Neural progenitor cell (in vitro differentiated cells): Measurements from ENCODE around the gene CELA3B. TPM values are rescaled to one million over a fixed set of nuclear protein-coding genes. Genes with fewer than 3 reads are reported as not detected.

Experiments
- DNase-seq: peaks from one replicate; pipeline ENCODE4 v3.0.0-alpha.2; 2016; ENCODE audit warnings: low spot score
- H2AFZ ChIP-seq: fragments of 200-600 bp; sonication (generic); replicated peaks from 2 replicates; pipeline ENCODE4 v1.6.1; 2016; ENCODE audit warnings: antibody characterized with exemption
- H3F3A ChIP-seq: fragments of 200-600 bp; sonication (generic); 2 replicates; pipeline ENCODE4 v1.6.1; 2016; ENCODE audit warnings: antibody characterized with exemption, low read depth
- H3K27ac ChIP-seq: fragments of 200-600 bp; sonication (generic); 2 replicates; pipeline ENCODE4 v1.5.1; 2016; ENCODE audit warnings: mild to moderate bottlenecking
- H3K27me3 ChIP-seq: fragments of 200-600 bp; sonication (generic); 2 replicates; pipeline ENCODE4 v1.6.1; 2016; ENCODE audit warnings: mild to moderate bottlenecking, moderate library complexity
- H3K36me3 ChIP-seq: fragments of 200-600 bp; sonication (generic); 2 replicates; pipeline ENCODE4 v1.5.1; 2016
- H3K4me1 ChIP-seq: fragments of 200-600 bp; sonication (generic); 2 replicates; pipeline ENCODE4 v1.6.1; 2016; ENCODE audit warnings: mixed run types
- H3K4me2 ChIP-seq: fragments of 200-600 bp; sonication (generic); 2 replicates; pipeline ENCODE4 v1.6.1; 2016
- H3K4me3 ChIP-seq: fragments of 200-600 bp; sonication (generic); 2 replicates; pipeline ENCODE4 v1.5.1; 2016
- H3K79me2 ChIP-seq: fragments of 200-600 bp; sonication (generic); 2 replicates; pipeline ENCODE4 v1.6.1; 2016; ENCODE audit warnings: low read depth
- H3K9ac ChIP-seq: fragments of 200-600 bp; sonication (generic); 2 replicates; pipeline ENCODE4 v1.6.1; 2016
- H3K9me3 ChIP-seq: fragments of 200-600 bp; sonication (generic); 2 replicates; pipeline ENCODE4 v1.5.1; 2016; ENCODE audit warnings: low read depth
- H4K20me1 ChIP-seq: fragments of 200-600 bp; sonication (generic); 2 replicates; pipeline ENCODE4 v1.6.1; 2016; ENCODE audit warnings: low read depth
- H3K27ac Mint-ChIP-seq: 3 replicates; pipeline ENCODE4 v1.8.0; 2021; ENCODE audit warnings: mixed read lengths
- H3K27me3 Mint-ChIP-seq: 2 replicates; pipeline ENCODE4 v1.8.0; 2022; ENCODE audit warnings: low read depth, mild to moderate bottlenecking, inconsistent platforms, moderate library complexity, mixed read lengths; ENCODE audit not compliant: insufficient read depth
- H3K36me3 Mint-ChIP-seq: 3 replicates; pipeline ENCODE4 v1.8.0; 2021; ENCODE audit warnings: mixed read lengths
- H3K4me1 Mint-ChIP-seq: 3 replicates; pipeline ENCODE4 v1.8.0; 2021; ENCODE audit warnings: mixed read lengths
- H3K4me3 Mint-ChIP-seq: 3 replicates; pipeline ENCODE4 v1.8.0; 2021; ENCODE audit warnings: mild to moderate bottlenecking, moderate library complexity, mixed read lengths
- H3K9me3 Mint-ChIP-seq: 3 replicates; pipeline ENCODE4 v1.8.0; 2020; ENCODE audit warnings: mixed read lengths
- CTCF ChIP-seq: fragments of 200-600 bp; sonication (generic); IDR thresholded peaks from 2 replicates; pipeline ENCODE4 v1.5.1; 2017; ENCODE audit warnings: antibody characterized with exemption, mild to moderate bottlenecking
- EZH2 ChIP-seq: fragments of 200-600 bp; sonication (generic); IDR thresholded peaks from 2 replicates; pipeline ENCODE4 v1.6.1; 2017; ENCODE audit warnings: antibody characterized with exemption, mild to moderate bottlenecking, moderate library complexity
- EZH2phosphoT487 ChIP-seq: fragments of 200-600 bp; sonication (generic); IDR thresholded peaks from 2 replicates; pipeline ENCODE4 v1.6.1; 2017; ENCODE audit warnings: antibody characterized with exemption
- total RNA-seq: library from RNA; depleted of rRNA; stranded (reverse); fragments of >200 nt; gene quantifications from 2 replicates; pipeline ENCODE4 v1.2.3, GENCODE V29; 2015; ENCODE audit warnings: low replicate concordance

Gene CELA3B
- total RNA-seq, 1 donor from 2014 or later: not detected

- no peak overlapping the region for H3K27ac ChIP-seq
- H3K27me3 ChIP-seq: no peaks in the 10 kb centered on the region
- H3K4me3 ChIP-seq: no peak overlapping the region
- H2AFZ ChIP-seq: no peak overlapping the region
- no peak overlapping the region for H3K4me2 ChIP-seq
- no peak for DNase-seq
- Mint-ChIP-seq H3K4me1 (peaks cover 70% of the 10 kb centered on the region), H3K27me3 (peaks cover 3% of the 10 kb centered on the region), H3K27ac (peak overlapping the region; percentile 96), H3K9me3 (no peaks in the 10 kb centered on the region), H3K36me3 (no peaks in the 10 kb centered on the region), H3K4me3 (peak overlapping the region; percentile 61)
- peaks cover 27% of the 10 kb centered on the region for H3K79me2 ChIP-seq
- H3K36me3 ChIP-seq: no peaks in the 10 kb centered on the region
- TF ChIP-seq CTCF (no peak), EZH2phosphoT487 (no peak), EZH2 (no peak)
- no peak overlapping the region for H3K9ac ChIP-seq
- H4K20me1 ChIP-seq: peaks cover 23% of the 10 kb centered on the region
- peaks cover 56% of the 10 kb centered on the region for H3F3A ChIP-seq
- H3K4me1 ChIP-seq: peaks cover 57% of the 10 kb centered on the region
- H3K9me3 ChIP-seq: no peaks in the 10 kb centered on the region
Measured at GRCh38 chr1:21938732-21939538, 37.9 kb upstream of the CELA3B start.

GRCh38 chr1:21939650-21940374, 37.0 kb upstream of the CELA3B start:
- H3K9me3 Mint-ChIP-seq: no peaks in the 10 kb centered on the region
- peaks cover 74% of the 10 kb centered on the region for H3K4me1 Mint-ChIP-seq
- peak overlapping the region; percentile 52 for H3K4me3 Mint-ChIP-seq
- no peak overlapping the region for H3K27ac ChIP-seq
- H3K27me3 Mint-ChIP-seq: peaks cover 3% of the 10 kb centered on the region
- H3K9ac ChIP-seq: no peak overlapping the region
- peak overlapping the region; percentile 91 for H3K27ac Mint-ChIP-seq
- H3K36me3 Mint-ChIP-seq: no peaks in the 10 kb centered on the region
- no peaks in the 10 kb centered on the region for H3K36me3 ChIP-seq
- H3K4me3 ChIP-seq: no peak overlapping the region
- peaks cover 60% of the 10 kb centered on the region for H3F3A ChIP-seq
- H3K27me3 ChIP-seq: no peaks in the 10 kb centered on the region
- H2AFZ ChIP-seq: peak overlapping the region; percentile 18
- TF ChIP-seq EZH2 (no peak), EZH2phosphoT487 (no peak), CTCF (no peak)
- no peak overlapping the region for H3K4me2 ChIP-seq
- peaks cover 57% of the 10 kb centered on the region for H3K4me1 ChIP-seq
- peaks cover 20% of the 10 kb centered on the region for H3K79me2 ChIP-seq
- H3K9me3 ChIP-seq: no peaks in the 10 kb centered on the region
- no peak for DNase-seq
- H4K20me1 ChIP-seq: peaks cover 16% of the 10 kb centered on the region

- Mint-ChIP-seq H3K4me3 (peak overlapping the region; percentile 46), H3K4me1 (peaks cover 70% of the 10 kb centered on the region), H3K36me3 (no peaks in the 10 kb centered on the region), H3K27me3 (peaks cover 3% of the 10 kb centered on the region), H3K27ac (no peak overlapping the region), H3K9me3 (no peaks in the 10 kb centered on the region)
- no peak overlapping the region for H3K4me2 ChIP-seq
- DNase-seq: no peak
- no peak overlapping the region for H3K9ac ChIP-seq
- H3F3A ChIP-seq: peaks cover 60% of the 10 kb centered on the region
- H3K9me3 ChIP-seq: no peaks in the 10 kb centered on the region
- peaks cover 11% of the 10 kb centered on the region for H4K20me1 ChIP-seq
- H3K36me3 ChIP-seq: no peaks in the 10 kb centered on the region
- no peaks in the 10 kb centered on the region for H3K27me3 ChIP-seq
- peaks cover 50% of the 10 kb centered on the region for H3K4me1 ChIP-seq
- no peak overlapping the region for H3K4me3 ChIP-seq
- no peak overlapping the region for H2AFZ ChIP-seq
- H3K79me2 ChIP-seq: peaks cover 13% of the 10 kb centered on the region
- H3K27ac ChIP-seq: no peak overlapping the region
- no peak for TF ChIP-seq EZH2
- TF ChIP-seq CTCF: no peak
- no peak for TF ChIP-seq EZH2phosphoT487
Measured at GRCh38 chr1:21940492-21940891, 36.3 kb upstream of the CELA3B start.
